HG02588 (cell line): ENCODE data around the gene TMEM179B.
"Not testable (repeated sequence)": the region's sequence is repeated elsewhere in the genome, so short reads cannot be mapped to it uniquely, and the experiment has no call there.

ENCODE experiments used
- ATAC-seq: cut with Tn5 transposase; IDR thresholded peaks from one replicate; pipeline ENCODE4 v1.9.1; 2021; ENCODE audit warnings: mild to moderate bottlenecking, moderate library complexity; ENCODE audit not compliant: unreplicated experiment

Gene TMEM179B

GRCh38 chr11:62788991-62789390 lies 1.8 kb downstream of the TMEM179B start:
- no peak for ATAC-seq

DNA sequence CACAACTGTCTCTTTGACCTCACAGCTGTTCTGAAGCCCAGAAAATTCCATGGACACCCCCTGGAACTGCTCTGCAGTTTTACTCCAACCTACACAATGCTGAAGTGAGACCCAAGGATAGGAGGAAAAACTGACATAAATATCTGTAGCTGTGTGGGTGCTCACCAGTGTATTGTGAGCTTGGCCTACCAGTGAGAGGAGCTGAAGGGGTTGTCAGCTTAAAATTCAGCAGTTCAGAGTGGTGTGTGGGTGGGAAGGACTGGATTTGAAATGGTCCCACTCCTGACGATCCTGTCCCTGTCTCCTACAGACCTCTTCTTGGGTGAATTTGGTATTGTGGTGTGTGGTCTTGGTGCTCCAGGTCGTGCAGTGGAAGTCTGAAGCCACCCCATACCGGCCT lies 2.4 kb downstream of the TMEM179B start:
- ATAC-seq = no peak

- ATAC-seq = peak; percentile 62
These were observed 4.4 kb downstream of the TMEM179B start, which contains the start of gene TMEM223 for GRCh38 chr11:62791501-62792201. Gene TMEM223 (minus strand): TSS chr11:62792006. CDS start chr11:62791994, 12 bp downstream.

DNA sequence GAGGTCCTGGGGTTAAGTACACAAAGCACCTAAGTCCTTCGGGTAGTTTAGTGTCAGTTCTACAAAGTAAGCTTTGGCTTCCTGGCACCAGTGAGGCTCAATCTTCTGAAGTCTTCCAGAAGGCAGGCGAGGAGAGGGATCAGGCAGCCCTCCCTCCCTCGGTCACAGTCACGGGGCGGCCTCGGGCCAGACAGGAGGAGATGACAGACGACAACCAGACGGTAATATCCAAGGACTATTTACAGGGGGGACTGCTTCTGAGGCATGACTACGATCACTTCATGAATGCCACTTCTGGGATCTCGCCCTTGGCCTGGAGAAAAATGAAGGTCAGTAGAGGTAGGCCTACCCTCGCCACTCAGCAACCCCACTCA lies 5.0 kb downstream of the TMEM179B start:
- no peak for ATAC-seq

- ATAC-seq = no peak
These were observed 7.1 kb downstream of the TMEM179B start for GRCh38 chr11:62794201-62794775.

GRCh38 chr11:62796281-62796680 lies 9.1 kb downstream of the TMEM179B start:
- no peak for ATAC-seq

DNA sequence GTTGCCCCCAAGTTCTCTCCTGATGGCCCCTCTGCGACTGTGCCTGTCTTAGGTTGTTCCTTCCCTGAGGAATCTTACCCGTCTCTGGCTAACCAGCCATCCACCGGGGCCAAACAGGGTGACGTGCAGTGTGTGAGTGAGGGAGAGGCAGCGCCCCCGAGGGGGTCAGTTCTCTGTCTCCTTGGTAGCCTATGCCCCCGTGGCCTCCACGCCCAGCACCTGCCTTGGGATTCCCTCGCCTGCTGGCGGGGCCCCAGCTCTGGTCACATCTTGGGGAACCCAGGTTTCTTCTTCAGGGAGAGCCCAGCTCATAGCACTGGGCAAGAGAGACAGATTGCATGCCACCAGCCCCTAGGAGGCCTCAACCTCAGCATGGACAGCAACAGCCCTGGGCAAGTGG lies 12.3 kb downstream of the TMEM179B start:
- no peak for ATAC-seq

DNA sequence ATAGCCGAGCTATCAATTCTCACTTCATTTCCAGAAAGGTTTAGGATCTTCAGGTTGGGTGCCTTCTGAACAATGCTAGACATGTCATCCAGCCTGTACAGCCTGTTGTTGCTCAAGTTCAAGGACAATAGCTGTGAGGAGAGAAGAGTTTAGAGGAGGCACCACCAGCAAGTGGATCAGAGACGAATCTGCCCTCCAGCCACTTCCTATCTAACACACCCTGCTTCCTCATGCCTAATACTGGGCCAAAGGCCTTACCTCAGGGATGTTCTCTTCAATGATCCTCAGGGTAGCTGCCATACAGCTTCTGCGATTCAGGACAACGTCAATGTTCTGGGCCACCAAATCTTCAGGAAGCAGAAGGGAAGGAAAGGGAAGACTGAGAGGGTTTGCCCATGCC lies 13.9 kb downstream of the TMEM179B start:
- no peak for ATAC-seq

DNA sequence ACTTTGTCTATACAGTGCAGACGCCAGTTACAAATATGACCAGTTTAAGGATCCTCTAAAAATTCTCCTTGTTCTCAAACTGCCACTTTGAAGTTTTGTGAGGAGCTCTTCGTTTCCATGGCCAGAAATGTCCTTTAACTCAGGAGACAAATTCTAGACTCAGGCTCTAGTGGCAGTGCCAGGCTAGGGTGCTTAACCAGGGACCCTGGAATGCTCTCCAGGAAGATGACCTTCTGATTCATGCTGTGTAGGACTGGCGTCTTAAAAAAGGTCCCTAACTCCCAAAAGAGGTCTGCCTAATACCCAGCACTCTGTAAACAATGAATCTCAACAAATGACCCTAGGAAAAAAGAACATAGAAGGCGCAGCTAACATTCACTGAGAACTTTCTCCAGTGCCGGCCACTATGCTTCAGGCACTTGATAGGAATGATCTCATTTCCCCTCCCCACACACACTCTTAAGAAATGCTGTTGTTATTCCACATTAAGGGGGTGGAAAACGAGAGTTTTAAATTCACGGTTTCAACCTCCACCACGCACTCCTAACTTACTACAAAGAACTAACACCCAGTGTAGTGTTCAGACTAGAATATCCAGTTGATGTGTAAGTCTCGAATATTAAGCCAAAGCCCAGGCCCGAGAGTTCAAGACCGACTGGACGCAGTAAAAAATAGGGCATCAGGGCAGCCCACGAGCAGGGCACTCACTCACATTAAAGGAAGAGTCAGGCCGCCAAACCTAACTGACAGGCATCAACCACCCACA lies 17.3 kb downstream of the TMEM179B start:
- peak; percentile 2 for ATAC-seq

GRCh38 chr11:62805076-62805892 lies 18.1 kb downstream of the TMEM179B start, which contains the start of gene NXF1:
Gene NXF1 (minus strand): TSS chr11:62805440. CDS start chr11:62805356, 84 bp downstream.
- ATAC-seq = peak; percentile 80

- no peak for ATAC-seq
These were observed 18.8 kb downstream of the TMEM179B start for GRCh38 chr11:62805961-62806441.

- no peak for ATAC-seq
These were observed 19.5 kb downstream of the TMEM179B start for GRCh38 chr11:62806611-62807121.

DNA sequence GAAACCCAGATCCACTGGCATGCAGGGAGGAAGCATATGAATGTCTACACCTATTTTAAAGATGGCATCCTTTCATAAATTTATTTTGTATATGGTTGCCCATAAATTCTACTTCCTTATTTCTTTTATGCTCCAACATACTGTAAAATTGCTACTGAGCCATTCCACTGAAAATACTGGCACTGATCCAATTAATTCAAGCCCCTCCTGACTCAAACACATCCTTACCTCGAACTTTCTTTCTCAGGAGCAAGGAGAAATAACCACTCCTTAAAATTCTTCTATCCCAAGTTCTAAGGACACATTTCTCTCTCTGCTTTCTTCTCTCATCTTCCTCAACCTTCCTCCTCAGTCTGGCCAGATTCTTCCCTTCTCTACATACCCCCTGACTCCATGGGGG lies 23.5 kb downstream of the TMEM179B start:
- ATAC-seq = no peak

DNA sequence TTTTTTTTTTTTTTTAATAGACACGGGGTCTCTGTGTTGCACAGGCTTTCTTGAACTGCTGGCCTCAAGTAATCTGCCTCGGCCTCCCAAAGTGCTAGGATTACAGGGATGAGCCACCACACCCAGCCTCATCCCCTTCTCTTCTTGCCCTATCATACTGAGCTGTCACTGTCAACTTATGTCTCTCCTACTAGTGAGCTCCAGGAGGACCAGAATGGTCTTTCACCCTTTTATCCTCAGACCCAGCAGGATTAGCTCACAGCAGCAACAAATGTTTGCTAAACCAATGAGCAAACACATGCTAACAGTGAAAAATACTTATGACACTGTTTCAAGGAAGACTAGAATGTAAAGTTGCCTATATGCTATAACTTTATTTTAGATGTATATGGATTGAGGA lies 24.5 kb downstream of the TMEM179B start:
- no peak for ATAC-seq

- no peak for ATAC-seq
These were observed 29.4 kb downstream of the TMEM179B start for GRCh38 chr11:62816557-62816956.

GRCh38 chr11:62817129-62817528 lies 29.9 kb downstream of the TMEM179B start:
- ATAC-seq = no peak

DNA sequence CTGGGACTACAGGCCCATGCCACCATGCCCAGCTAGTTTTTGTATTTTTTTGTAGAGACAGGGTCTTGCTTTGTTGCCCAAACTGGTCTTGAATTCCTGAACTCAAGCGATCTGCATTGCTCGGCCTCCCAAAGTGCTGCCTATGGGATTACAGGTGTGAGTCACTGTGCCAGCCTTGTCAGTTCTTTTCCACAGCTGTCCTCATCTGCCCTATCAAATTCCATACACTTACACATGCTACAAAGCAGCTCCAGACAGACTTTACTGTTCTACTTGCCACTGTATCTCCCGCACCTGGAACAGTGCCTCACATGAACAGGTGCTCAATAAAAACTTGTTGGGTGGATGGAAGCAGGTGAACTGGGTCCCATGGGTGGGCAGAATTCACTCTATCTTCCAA lies 36.5 kb downstream of the TMEM179B start:
- no peak for ATAC-seq

- ATAC-seq = not testable (repeated sequence)
These were observed 40.9 kb downstream of the TMEM179B start for GRCh38 chr11:62828130-62828529.

DNA sequence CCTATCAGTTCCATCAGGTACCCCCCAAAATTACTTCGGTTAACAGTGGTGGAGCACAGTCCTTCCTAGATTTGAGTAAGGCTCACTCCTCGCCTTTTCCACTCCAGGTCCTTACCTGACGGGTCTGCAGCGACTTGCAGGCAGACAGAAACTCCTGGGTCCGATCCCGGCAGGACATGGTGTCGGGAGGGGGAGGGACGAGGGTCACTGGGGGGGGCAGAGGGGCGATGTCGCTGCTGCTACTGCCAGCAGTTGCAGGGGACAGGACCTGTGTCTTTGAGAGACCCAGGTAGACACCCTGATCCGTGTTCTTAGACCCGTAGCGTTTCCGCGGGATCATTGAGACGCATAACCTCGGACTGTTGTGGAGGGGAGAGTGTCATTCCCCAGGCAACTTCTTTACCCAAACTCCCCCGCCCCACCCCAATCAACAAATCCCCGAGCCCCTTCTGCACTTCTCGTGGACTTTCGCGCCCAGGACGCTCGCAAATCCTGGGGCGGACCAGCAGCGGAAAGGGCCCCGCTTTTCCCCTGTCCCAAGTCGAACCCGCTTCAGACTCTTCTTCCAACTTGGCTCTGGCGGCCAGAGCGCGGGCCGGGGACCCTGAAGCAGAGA lies 43.8 kb downstream of the TMEM179B start:
- ATAC-seq = no peak
